ENCODE data around the gene NTN1. TPM values are rescaled to one million over a fixed set of nuclear protein-coding genes. Genes with fewer than 3 reads are reported as not detected.

The NTN1 gene
- total and polyA plus RNA-seq, 2 of the 13 experiments (the other 11 are each of a cell fraction or from before 2014, with no cell fraction given) = 0.04 to 0.05 TPM

- H3K27ac ChIP-seq (ENCODE audit: extremely low read length, insufficient read depth, low read length) = no peak overlapping the region
- peaks cover 3% of the 10 kb centered on the region; the same call in 1 of the 2 replicates for H4K20me1 ChIP-seq (ENCODE audit: insufficient read depth, low read length)
- H2AFZ ChIP-seq (ENCODE audit: low read length) = no peak overlapping the region
- H3K4me3 ChIP-seq (replicated peaks in 1 of 3; ENCODE audit: insufficient read depth in 1 of 3, low read depth in 2 of 3, low read length in 3 of 3) = no peak overlapping the region
- no peaks in the 10 kb centered on the region for H3K9me3 ChIP-seq (ENCODE audit: low read length)
- CTCF ChIA-PET (ENCODE audit: low intra/inter-chr PET ratio, low total read pairs) = no interaction called here
- H3K4me2 ChIP-seq (ENCODE audit: low read depth, low read length) = no peak overlapping the region
- POLR2A ChIA-PET = no interaction called here
- intact Hi-C loops (cut with micrococcal nuclease; ENCODE audit: unreplicated experiment) = loop anchor here (10.0 kb wide), 1 partner anchor 172 kb away; no protein-coding TSS in a partner anchor
- FAIRE-seq = no peak
- H3K79me2 ChIP-seq (ENCODE audit: insufficient read depth, low read length) = no peaks in the 10 kb centered on the region
- no peaks in the 10 kb centered on the region for H3K36me3 ChIP-seq (replicated peaks in 1 of 2; ENCODE audit: control insufficient read depth in 1 of 2, insufficient read depth in 2 of 2, low read length in 2 of 2)
- WGBS (ENCODE audit: low lambda C conversion rate) = 40% methylated on average over 7 of the region's 9 CpGs
- DNase-seq (ENCODE audit: low spot score) = no peak
- H3K9ac ChIP-seq (ENCODE audit: insufficient read depth, low read depth, low read length) = no peak overlapping the region
- in situ Hi-C loops (cut with HindIII; ENCODE audit: extremely low pct_ligation_motif_present, low pct_unique_long_range_greater_than_20kb) = no loop called here
- ATAC-seq = peak; percentile 33; the same call in 2 of the 3 replicates
- no TSS peak for BruUV-seq (replicated peaks)
- no peak for TF ChIP-seq ARID3A (IDR thresholded peaks at IDR 0.05; ENCODE audit: low read depth, low read length)
- TF ChIP-seq HNF4A (CRISPR knock-in tag; IDR thresholded peaks at IDR 0.05) = peak; percentile 11; the same call in 1 of the 2 replicates
- H3K4me1 ChIP-seq (ENCODE audit: insufficient read depth, low read length) = peaks cover 26% of the 10 kb centered on the region
- peaks cover 1 to 42% of the 10 kb centered on the region in 2 experiments for H3K27me3 ChIP-seq (ENCODE audit: control insufficient read depth in 1 of 2, insufficient read depth in 2 of 2, low read length in 2 of 2)
These were observed 145.5 kb downstream of the NTN1 start for GRCh38 chr17:9166788-9167187.

DNA sequence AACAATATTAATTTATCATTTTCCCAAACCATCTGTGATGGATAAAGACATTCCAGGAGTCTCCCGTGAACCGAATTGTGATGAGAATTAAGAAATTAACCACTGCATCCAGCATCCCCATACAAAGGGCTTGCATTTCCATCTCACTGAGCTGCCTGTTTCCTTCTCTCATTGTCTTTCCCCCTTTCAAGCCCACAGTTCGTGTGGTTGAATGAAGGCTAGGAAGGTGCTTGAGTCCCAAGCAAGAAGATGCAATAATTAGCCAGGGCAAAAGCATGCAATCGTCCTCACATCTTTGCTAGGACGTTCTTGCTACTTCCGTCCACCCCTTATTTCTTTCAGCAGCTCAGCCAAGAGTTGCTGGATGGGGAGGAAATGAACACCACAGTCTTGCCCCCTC lies 146.1 kb downstream of the NTN1 start:
- no peaks in the 10 kb centered on the region for H3K36me3 ChIP-seq (replicated peaks in 1 of 2; ENCODE audit: control insufficient read depth in 1 of 2, insufficient read depth in 2 of 2, low read length in 2 of 2)
- POLR2A ChIA-PET = no interaction called here
- no peak for TF ChIP-seq ZNF180 (CRISPR knock-in tag; IDR thresholded peaks at IDR 0.05; ENCODE audit: borderline replicate concordance, low read depth)
- TF ChIP-seq LBX2 (CRISPR knock-in tag; IDR thresholded peaks at IDR 0.05; ENCODE audit: borderline replicate concordance) = no peak
- no peak for TF ChIP-seq ZNF12 (CRISPR knock-in tag; IDR thresholded peaks at IDR 0.05)
- no peak for TF ChIP-seq IKZF4 (CRISPR knock-in tag; IDR thresholded peaks at IDR 0.05; ENCODE audit: borderline replicate concordance, low read depth, not compliant biosample characterization)
- TF ChIP-seq SRF (IDR thresholded peaks at IDR 0.05; ENCODE audit: low read depth, low read length) = no peak
- TF ChIP-seq, protein P1, sequence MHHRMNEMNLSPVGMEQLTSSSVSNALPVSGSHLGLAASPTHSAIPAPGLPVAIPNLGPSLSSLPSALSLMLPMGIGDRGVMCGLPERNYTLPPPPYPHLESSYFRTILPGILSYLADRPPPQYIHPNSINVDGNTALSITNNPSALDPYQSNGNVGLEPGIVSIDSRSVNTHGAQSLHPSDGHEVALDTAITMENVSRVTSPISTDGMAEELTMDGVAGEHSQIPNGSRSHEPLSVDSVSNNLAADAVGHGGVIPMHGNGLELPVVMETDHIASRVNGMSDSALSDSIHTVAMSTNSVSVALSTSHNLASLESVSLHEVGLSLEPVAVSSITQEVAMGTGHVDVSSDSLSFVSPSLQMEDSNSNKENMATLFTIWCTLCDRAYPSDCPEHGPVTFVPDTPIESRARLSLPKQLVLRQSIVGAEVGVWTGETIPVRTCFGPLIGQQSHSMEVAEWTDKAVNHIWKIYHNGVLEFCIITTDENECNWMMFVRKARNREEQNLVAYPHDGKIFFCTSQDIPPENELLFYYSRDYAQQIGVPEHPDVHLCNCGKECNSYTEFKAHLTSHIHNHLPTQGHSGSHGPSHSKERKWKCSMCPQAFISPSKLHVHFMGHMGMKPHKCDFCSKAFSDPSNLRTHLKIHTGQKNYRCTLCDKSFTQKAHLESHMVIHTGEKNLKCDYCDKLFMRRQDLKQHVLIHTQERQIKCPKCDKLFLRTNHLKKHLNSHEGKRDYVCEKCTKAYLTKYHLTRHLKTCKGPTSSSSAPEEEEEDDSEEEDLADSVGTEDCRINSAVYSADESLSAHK (CRISPR knock-in tag; IDR thresholded peaks at IDR 0.05; ENCODE audit: borderline replicate concordance) = no peak
- TF ChIP-seq ZNF761 (CRISPR knock-in tag; conservative IDR thresholded peaks at IDR 0.05) = no peak
- no peak for TF ChIP-seq KLF13 (CRISPR knock-in tag; IDR thresholded peaks at IDR 0.05)
- TF ChIP-seq REXO4 (CRISPR knock-in tag; IDR thresholded peaks at IDR 0.05; ENCODE audit: borderline replicate concordance) = no peak
- no peak for TF ChIP-seq SOX13 (IDR thresholded peaks at IDR 0.05)
- TF ChIP-seq SOX13 (CRISPR knock-in tag; conservative IDR thresholded peaks at IDR 0.05 in 1 of 2, IDR thresholded peaks at IDR 0.05 in 1 of 2) = no peak
- TF ChIP-seq SP4 (CRISPR knock-in tag; IDR thresholded peaks at IDR 0.05) = no peak
- BruUV-seq (replicated peaks) = no TSS peak
- no peaks in the 10 kb centered on the region for H3K9me3 ChIP-seq (ENCODE audit: low read length)
- H3K4me3 ChIP-seq (replicated peaks in 1 of 3; ENCODE audit: insufficient read depth in 1 of 3, low read depth in 2 of 3, low read length in 3 of 3) = no peak overlapping the region
- no peaks in the 10 kb centered on the region for H3K79me2 ChIP-seq (ENCODE audit: insufficient read depth, low read length)
- peaks cover 1 to 36% of the 10 kb centered on the region in 2 experiments for H3K27me3 ChIP-seq (ENCODE audit: control insufficient read depth in 1 of 2, insufficient read depth in 2 of 2, low read length in 2 of 2)
- H3K27ac ChIP-seq (ENCODE audit: extremely low read length, insufficient read depth, low read length) = no peak overlapping the region
- intact Hi-C loops (cut with micrococcal nuclease; ENCODE audit: unreplicated experiment) = loop anchor here (10.0 kb wide), 1 partner anchor 173 kb away; no protein-coding TSS in a partner anchor
- peaks cover 31% of the 10 kb centered on the region for H3K4me1 ChIP-seq (ENCODE audit: insufficient read depth, low read length)
- in situ Hi-C loops (cut with HindIII; ENCODE audit: extremely low pct_ligation_motif_present, low pct_unique_long_range_greater_than_20kb) = no loop called here
- FAIRE-seq (no peak), DNase-seq (ENCODE audit: low spot score) (no peak), ATAC-seq (no peak)
- H4K20me1 ChIP-seq (ENCODE audit: insufficient read depth, low read length) = peaks cover 3% of the 10 kb centered on the region; the same call in 1 of the 2 replicates
- CTCF ChIA-PET (ENCODE audit: low intra/inter-chr PET ratio, low total read pairs) = no interaction called here
- H3K9ac ChIP-seq (ENCODE audit: insufficient read depth, low read depth, low read length) = no peak overlapping the region
- no peak overlapping the region for H2AFZ ChIP-seq (ENCODE audit: low read length)
- WGBS (ENCODE audit: low lambda C conversion rate) = 66% methylated on average over 6 of the region's 6 CpGs
- no peak overlapping the region for H3K4me2 ChIP-seq (ENCODE audit: low read depth, low read length)

All from HepG2 (cell line).